Stimulated activated CD4-positive, alpha-beta T cell treated with anti-CD3 and anti-CD28 coated beads, Interleukin-1b, Interleukin-23, amount 100 ng/mL, for 48 hours (primary cell): ENCODE results near the gene SIN3A.
"Not testable (repeated sequence)": the region's sequence is repeated elsewhere in the genome, so short reads cannot be mapped to it uniquely, and the experiment has no call there.

Source experiments
- DNase-seq: peaks from one replicate; pipeline ENCODE4 v3.0.0-alpha.2; 2020

Gene SIN3A

GRCh38 chr15:75451674-75452363 lies at the start of gene SIN3A:
TSS of gene SIN3A (minus strand) at chr15:75451690. CDS start at chr15:75430375, 21,315 bp downstream.
- DNase-seq, result peak; percentile 100

- DNase-seq, result no peak
These were observed 42.2 kb upstream of the SIN3A start for GRCh38 chr15:75493732-75494131.

- DNase-seq, result no peak
These were observed 32.5 kb upstream of the SIN3A start for GRCh38 chr15:75483961-75484360.

- DNase-seq, result not testable (repeated sequence)
These were observed 32.1 kb upstream of the SIN3A start for GRCh38 chr15:75483556-75483955.

- no peak for DNase-seq
These were observed 31.6 kb upstream of the SIN3A start for GRCh38 chr15:75483106-75483505.

GRCh38 chr15:75480463-75480862 lies 29.0 kb upstream of the SIN3A start:
- DNase-seq, result not testable (repeated sequence)

- DNase-seq, result no peak
These were observed 28.2 kb upstream of the SIN3A start for GRCh38 chr15:75479670-75480069.

- DNase-seq, result not testable (repeated sequence)
These were observed 25.6 kb upstream of the SIN3A start for GRCh38 chr15:75477094-75477493.

- no peak for DNase-seq
These were observed 17.6 kb upstream of the SIN3A start for GRCh38 chr15:75468913-75469598.

GRCh38 chr15:75460646-75461045 lies 9.2 kb upstream of the SIN3A start:
- no peak for DNase-seq

GRCh38 chr15:75459581-75459980 lies 8.1 kb upstream of the SIN3A start:
- no peak for DNase-seq

- no peak for DNase-seq
These were observed 5.2 kb upstream of the SIN3A start for GRCh38 chr15:75456710-75457109.

- peak; percentile 70 for DNase-seq
These were observed 4.6 kb upstream of the SIN3A start for GRCh38 chr15:75455982-75456531.

GRCh38 chr15:75455424-75455981 lies 4.0 kb upstream of the SIN3A start:
- DNase-seq, result peak; percentile 86

- peak; percentile 82 for DNase-seq
These were observed 3.2 kb upstream of the SIN3A start for GRCh38 chr15:75454471-75455378.

GRCh38 chr15:75453703-75454470 lies 2.4 kb upstream of the SIN3A start:
- DNase-seq, result peak; percentile 98

GRCh38 chr15:75452865-75453702 lies 1.6 kb upstream of the SIN3A start:
- DNase-seq, result peak; percentile 80

- DNase-seq, result peak; percentile 85
These were observed 924 bp upstream of the SIN3A start for GRCh38 chr15:75452364-75452864.

- DNase-seq, result no peak
These were observed 252 bp downstream of the SIN3A start for GRCh38 chr15:75451202-75451673.
